ENCODE measurements around the gene RBM4. TPM values are rescaled to one million over a fixed set of nuclear protein-coding genes. Genes with fewer than 3 reads are reported as not detected.

Gene RBM4
- total and polyA plus RNA-seq, 9 of the 15 experiments (the other 6 are each of a cell fraction or from before 2014, with no cell fraction given): 81.6 to 233 (median 122) TPM

DNA sequence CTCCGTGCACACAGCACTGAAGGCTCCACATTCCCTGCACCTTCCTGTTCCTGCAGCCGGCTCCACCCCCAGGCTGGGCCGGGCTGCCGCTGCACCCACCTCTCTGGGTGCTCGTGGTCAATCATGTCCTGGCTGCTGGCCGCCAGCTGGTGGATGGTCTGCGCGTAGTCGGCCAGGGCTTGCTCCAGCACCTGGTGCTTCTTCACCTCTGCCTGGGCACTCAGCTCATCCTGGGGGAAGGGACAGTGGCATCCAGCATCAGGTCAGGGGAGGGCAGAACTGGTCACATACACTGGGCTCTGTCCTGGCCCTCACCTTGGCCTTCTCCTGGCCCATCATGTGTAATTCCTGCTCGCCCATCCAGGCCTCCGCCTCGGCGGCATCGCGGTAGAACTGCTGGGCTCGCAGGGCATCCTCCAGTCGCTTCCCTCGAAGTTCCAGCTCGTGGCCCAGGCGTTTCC is 54.4 kb downstream of the RBM4 start (continued):
- TF ChIP-seq ELF4 (CRISPR knock-in tag; IDR thresholded peaks at IDR 0.05) (no peak), ILK (tag; IDR thresholded peaks at IDR 0.05; ENCODE audit: borderline replicate concordance, low read depth) (no peak), TBL1XR1 (IDR thresholded peaks at IDR 0.05; ENCODE audit: low read length in 2 of 2) (no peak), ZNF232 (CRISPR knock-in tag; IDR thresholded peaks at IDR 0.05) (no peak), CEBPB (tag; IDR thresholded peaks at IDR 0.05) (no peak), NCOR1 (IDR thresholded peaks at IDR 0.05) (no peak), GABPB1 (CRISPR knock-in tag; IDR thresholded peaks at IDR 0.05) (no peak), CEBPG (CRISPR knock-in tag; IDR thresholded peaks at IDR 0.05) (no peak), CEBPG (tag; conservative IDR thresholded peaks at IDR 0.05 in 1 of 2, IDR thresholded peaks at IDR 0.05 in 1 of 2) (no peak), RBFOX2 (IDR thresholded peaks at IDR 0.05; ENCODE audit: low read depth, low read length) (peak; percentile 38; the same call in 1 of the 2 replicates)
- TF ChIP-seq, protein P1, sequence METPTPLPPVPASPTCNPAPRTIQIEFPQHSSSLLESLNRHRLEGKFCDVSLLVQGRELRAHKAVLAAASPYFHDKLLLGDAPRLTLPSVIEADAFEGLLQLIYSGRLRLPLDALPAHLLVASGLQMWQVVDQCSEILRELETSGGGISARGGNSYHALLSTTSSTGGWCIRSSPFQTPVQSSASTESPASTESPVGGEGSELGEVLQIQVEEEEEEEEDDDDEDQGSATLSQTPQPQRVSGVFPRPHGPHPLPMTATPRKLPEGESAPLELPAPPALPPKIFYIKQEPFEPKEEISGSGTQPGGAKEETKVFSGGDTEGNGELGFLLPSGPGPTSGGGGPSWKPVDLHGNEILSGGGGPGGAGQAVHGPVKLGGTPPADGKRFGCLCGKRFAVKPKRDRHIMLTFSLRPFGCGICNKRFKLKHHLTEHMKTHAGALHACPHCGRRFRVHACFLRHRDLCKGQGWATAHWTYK (CRISPR knock-in tag; IDR thresholded peaks at IDR 0.05): no peak
- TF ChIP-seq, protein P2, sequence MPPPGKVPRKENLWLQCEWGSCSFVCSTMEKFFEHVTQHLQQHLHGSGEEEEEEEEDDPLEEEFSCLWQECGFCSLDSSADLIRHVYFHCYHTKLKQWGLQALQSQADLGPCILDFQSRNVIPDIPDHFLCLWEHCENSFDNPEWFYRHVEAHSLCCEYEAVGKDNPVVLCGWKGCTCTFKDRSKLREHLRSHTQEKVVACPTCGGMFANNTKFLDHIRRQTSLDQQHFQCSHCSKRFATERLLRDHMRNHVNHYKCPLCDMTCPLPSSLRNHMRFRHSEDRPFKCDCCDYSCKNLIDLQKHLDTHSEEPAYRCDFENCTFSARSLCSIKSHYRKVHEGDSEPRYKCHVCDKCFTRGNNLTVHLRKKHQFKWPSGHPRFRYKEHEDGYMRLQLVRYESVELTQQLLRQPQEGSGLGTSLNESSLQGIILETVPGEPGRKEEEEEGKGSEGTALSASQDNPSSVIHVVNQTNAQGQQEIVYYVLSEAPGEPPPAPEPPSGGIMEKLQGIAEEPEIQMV (tag; conservative IDR thresholded peaks at IDR 0.05; ENCODE audit: low read depth): no peak
